ENCODE data around the gene OST4. TPM values are rescaled to one million over a fixed set of nuclear protein-coding genes. Genes with fewer than 3 reads are reported as not detected.
"Not testable (repeated sequence)": the region's sequence is repeated elsewhere in the genome, so short reads cannot be mapped to it uniquely, and the experiment has no call there.

OST4 gene
- total RNA-seq, 3 donors from 2014 or later: 225 to 244 (median 229) TPM

DNA sequence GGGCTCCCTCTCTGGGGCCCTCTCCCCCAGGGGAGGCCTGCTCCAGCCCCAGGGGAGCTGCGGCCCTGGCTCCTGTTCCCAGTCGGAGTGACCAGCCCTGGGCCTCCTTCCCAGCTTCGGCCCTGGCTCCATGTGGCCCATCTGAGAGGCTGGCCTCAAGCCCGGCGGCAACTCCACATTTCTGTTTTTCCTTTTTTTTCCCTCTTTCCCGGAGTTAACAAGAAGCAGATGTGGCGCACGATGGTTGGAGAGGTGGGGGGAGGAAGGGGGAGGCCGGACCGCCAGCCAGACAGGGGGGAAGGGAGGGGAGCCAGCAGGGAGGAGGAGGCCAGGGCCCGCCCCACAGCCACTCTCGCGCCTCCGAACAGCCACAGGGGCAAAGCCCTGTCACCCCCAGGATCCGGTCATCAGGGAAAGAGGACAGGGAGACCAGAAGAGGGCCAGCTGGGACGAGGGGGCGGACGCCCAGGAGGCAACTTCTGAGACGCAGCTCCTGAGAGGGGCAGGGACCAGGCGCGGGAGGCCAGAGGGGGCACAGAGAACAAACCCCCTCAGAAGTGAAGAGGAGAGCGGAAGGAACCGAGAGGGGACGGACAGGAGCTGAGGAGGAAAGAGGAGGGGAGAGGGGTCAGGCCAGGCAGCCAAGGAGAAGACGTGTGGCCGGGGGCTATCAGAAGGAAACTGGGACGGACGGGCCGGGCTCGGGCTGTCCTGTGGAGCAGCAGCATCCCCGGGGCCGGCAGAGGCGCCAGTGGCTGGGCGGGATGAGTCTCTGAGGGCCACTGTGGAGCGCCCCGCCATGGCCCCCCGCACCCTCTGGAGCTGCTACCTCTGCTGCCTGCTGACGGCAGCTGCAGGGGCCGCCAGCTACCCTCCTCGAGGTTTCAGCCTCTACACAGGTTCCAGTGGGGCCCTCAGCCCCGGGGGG is 7.1 kb upstream of the OST4 start, which contains the start of gene EMILIN1:
TSS of gene EMILIN1 (plus strand) at position 349 of the 928 bp plus-strand sequence. CDS start at position 800, 451 bp downstream.
- Mint-ChIP-seq H3K4me3 (no peak within 1 kb of the TSS), H3K36me3 (ENCODE audit: insufficient read depth) (no peaks in the 10 kb centered on the region), H3K9me3 (no peaks in the 10 kb centered on the region), H3K27me3 (ENCODE audit: low read depth) (no peaks in the 10 kb centered on the region), H3K4me1 (ENCODE audit: low read depth) (peaks cover 46% of the 10 kb centered on the region)
- no peak for DNase-seq
- ATAC-seq: no peak

DNA sequence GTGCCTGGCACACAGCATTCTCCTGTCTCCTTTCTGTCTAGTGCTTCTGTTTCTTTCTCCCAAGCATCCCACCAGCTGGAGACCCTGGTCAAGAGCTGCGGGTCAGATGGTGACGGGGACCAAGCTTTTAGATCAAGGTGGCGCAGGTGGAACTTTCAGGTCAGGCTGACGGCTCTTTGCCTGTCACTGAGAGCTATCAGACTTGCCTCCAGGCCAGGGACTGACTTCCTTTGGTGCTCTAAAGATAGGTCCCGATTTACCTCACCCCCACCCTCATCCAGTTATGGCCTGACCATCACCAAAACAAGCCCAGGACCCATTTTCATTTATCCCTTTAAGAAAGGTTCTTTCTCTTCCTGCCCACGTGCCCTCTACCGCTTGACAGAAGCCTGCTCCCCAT is 5.8 kb upstream of the OST4 start:
- H3K4me1 Mint-ChIP-seq (ENCODE audit: low read depth): peaks cover 56% of the 10 kb centered on the region
- no peaks in the 10 kb centered on the region for H3K9me3 Mint-ChIP-seq
- no peak for DNase-seq
- no peaks in the 10 kb centered on the region for H3K36me3 Mint-ChIP-seq (ENCODE audit: insufficient read depth)
- H3K4me3 Mint-ChIP-seq: no peak overlapping the region
- no peak for ATAC-seq
- no peaks in the 10 kb centered on the region for H3K27me3 Mint-ChIP-seq (ENCODE audit: low read depth)

DNA sequence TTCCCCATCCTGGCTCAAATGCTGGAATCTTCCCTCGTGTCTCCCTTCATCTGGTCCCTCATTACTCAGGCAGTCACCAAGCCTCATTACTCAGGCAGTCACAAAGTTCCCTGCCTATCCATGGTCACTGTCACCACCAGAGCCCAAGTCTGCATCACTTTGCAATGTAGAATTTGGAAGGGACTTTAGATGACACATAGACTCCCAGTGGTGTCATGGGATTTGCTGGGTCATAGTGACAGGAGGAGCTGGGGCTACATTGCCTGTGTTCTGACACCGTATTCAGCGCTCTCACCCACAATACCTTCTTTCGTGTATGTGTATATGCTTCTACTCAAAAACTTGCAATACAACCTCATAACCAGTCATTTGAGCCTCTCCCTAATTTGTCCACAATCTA is 4.9 kb upstream of the OST4 start:
- peaks cover 55% of the 10 kb centered on the region for H3K4me1 Mint-ChIP-seq (ENCODE audit: low read depth)
- H3K27me3 Mint-ChIP-seq (ENCODE audit: low read depth): no peaks in the 10 kb centered on the region

DNA sequence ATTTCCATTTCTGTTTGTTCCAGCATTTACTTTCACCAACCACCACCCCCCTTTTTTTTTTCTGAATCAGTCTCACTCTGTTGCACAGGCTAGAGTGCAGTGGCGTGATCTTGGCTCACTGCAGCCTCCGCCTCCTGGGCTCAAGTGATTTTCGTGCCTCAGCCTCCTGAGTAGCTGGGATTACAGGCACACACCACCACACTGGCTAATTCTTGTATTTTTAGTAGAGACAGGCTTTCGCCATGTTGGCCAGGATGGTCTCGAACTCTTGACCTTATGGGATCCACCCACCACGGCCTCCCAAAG is 4.1 kb upstream of the OST4 start:
- not testable (repeated sequence) for H3K9me3 Mint-ChIP-seq; H3K4me3 Mint-ChIP-seq; ATAC-seq; H3K36me3 Mint-ChIP-seq (ENCODE audit: insufficient read depth); DNase-seq; H3K27me3 Mint-ChIP-seq (ENCODE audit: low read depth)
- H3K4me1 Mint-ChIP-seq (ENCODE audit: low read depth): peaks cover 54% of the 10 kb centered on the region

More for the DNA sequence above, 4.9 kb upstream of the OST4 start:
- DNase-seq (no peak), ATAC-seq (no peak)
- no peaks in the 10 kb centered on the region for H3K9me3 Mint-ChIP-seq
- H3K36me3 Mint-ChIP-seq (ENCODE audit: insufficient read depth): no peaks in the 10 kb centered on the region
- no peak overlapping the region for H3K4me3 Mint-ChIP-seq

DNA sequence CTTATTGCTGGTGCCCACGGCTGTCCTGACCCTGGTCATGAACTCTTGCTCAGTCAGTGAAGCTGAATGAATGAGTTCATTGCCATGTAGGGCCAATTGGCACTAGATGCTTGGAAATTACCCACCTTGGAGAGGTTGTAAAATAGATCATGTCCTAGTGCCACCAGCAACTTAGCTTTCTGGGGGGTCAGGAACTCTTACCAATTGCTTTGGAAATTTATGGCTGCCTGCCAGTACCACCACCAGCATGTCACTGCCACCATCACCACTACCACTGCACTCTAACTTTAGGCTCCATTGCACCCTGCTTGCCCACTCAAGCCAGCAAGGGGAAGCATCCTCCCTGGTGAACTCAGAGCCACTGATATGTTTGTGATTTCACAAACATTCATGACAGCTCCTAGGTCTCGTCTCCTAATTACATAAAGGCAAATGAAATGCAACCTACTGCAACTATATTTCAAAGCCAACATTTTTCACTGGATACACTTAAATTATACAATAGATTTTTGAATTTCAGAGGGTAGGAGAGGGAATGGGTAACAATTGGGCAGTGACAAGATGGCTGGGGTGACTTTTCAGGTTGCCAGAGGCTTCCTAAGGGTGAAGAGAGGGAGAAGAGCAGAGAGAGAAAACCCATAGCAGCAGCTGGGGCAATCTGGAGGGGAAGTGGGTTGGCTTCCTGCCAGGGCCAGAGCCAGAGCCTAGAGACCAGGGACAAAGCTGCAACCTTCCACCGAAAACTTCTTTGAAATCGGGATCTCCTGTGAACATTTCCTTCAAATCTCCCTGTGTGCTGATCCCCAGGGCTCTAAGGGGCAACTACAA is 3.5 kb upstream of the OST4 start:
- no peaks in the 10 kb centered on the region for H3K9me3 Mint-ChIP-seq
- H3K27me3 Mint-ChIP-seq (ENCODE audit: low read depth): no peaks in the 10 kb centered on the region
- ATAC-seq: no peak
- peaks cover 1% of the 10 kb centered on the region for H3K36me3 Mint-ChIP-seq (ENCODE audit: insufficient read depth)
- peak; percentile 32 for DNase-seq
- peaks cover 54% of the 10 kb centered on the region for H3K4me1 Mint-ChIP-seq (ENCODE audit: low read depth)
- no peak overlapping the region for H3K4me3 Mint-ChIP-seq

DNA sequence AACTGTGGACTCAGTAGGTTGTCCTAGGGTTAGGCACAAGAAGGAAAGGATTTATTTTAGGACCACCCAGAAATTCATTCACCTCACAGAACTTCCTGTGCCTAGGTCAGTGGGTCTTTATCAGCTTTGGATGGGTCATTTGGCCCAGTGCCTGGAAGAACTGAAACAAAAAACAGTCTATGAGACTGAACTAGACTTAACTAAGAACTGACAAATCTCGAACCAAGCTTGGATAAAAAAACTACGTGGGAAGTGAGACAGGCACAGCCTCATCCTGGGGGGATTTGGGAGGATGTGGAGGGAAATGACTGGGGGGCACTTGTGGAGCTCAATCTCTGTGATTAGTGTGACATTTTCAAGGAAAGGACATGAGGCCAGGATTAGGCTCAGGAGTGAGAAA is 2.3 kb upstream of the OST4 start:
- Mint-ChIP-seq H3K4me3 (no peak overlapping the region), H3K4me1 (ENCODE audit: low read depth) (peaks cover 63% of the 10 kb centered on the region), H3K9me3 (no peaks in the 10 kb centered on the region), H3K27me3 (ENCODE audit: low read depth) (no peaks in the 10 kb centered on the region), H3K36me3 (ENCODE audit: insufficient read depth) (peaks cover 12% of the 10 kb centered on the region)
- ATAC-seq (no peak), DNase-seq (no peak)

DNA sequence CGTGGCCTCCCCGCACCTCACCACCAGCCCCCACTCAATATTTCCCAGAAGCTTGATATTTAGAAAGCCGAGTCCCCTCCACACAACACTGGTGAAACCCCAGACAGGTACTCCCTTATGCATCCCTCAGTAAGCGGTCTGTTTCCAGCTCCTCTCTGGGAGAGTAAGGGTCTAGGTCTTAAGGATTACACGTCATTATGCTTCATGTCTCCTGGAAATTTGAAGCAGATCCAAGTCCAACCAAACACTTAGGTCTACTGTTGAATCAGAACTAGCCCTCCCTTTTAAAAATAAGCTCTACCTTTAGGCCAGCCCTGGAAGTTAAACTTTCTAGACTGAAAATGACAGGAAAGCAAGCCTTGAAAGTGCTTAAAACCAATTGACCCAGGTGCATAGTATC is 1.5 kb upstream of the OST4 start:
- Mint-ChIP-seq H3K9me3 (no peaks in the 10 kb centered on the region), H3K4me1 (ENCODE audit: low read depth) (peaks cover 71% of the 10 kb centered on the region), H3K27me3 (ENCODE audit: low read depth) (no peaks in the 10 kb centered on the region)

DNA sequence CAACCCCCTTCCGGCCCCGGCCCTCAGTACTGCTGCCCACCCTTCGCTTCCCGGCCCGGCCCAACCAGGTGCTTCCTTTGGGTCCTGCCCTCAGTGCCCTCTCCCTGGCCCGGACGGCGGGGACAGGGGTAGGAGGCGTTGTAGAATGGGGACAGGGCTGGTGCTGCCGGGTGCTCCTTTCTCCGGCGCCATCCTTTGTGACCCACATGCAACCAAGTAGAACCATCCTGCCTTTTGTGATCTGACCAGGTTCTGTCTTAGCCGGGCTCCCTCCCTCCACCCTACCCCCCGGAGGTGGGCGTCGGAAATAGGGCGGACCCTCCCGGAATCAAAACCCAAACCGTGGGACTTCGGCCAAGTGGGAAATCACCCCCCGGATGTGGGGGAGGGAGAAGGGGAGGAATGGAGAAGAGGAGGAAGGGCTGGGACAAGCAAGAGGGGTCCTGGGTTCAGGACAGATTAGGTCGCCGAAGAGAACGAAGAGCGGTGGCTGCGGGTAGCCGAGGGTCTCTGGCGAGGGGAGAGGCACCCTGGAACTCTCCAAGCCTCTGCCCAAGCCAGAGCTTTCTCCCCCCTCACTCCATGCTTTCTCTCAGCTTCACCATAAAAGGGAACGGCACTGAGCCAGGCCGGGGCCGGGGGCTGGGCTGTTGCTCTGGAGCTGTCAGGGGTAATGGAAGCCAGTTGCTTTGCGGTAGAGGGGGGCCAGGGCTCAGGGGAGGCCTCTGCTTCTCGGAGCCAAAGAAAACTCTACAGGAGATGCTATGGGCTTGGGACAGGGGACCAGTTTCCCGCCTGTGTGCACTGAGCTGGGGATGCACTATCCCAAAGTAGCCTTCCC is 756 bp upstream of the OST4 start:
- no peaks in the 10 kb centered on the region for H3K9me3 Mint-ChIP-seq
- peak; percentile 23 for DNase-seq
- H3K4me1 Mint-ChIP-seq (ENCODE audit: low read depth): peaks cover 74% of the 10 kb centered on the region
- H3K36me3 Mint-ChIP-seq (ENCODE audit: insufficient read depth): peaks cover 16% of the 10 kb centered on the region
- peak in 1 of 2 donors; percentile 20 for ATAC-seq
- H3K4me3 Mint-ChIP-seq: peak overlapping the region; percentile 81
- H3K27me3 Mint-ChIP-seq (ENCODE audit: low read depth): no peaks in the 10 kb centered on the region

More for the DNA sequence above, 1.5 kb upstream of the OST4 start:
- DNase-seq (no peak), ATAC-seq (no peak)
- Mint-ChIP-seq H3K36me3 (ENCODE audit: insufficient read depth) (peaks cover 12% of the 10 kb centered on the region), H3K4me3 (peak overlapping the region; percentile 81)

DNA sequence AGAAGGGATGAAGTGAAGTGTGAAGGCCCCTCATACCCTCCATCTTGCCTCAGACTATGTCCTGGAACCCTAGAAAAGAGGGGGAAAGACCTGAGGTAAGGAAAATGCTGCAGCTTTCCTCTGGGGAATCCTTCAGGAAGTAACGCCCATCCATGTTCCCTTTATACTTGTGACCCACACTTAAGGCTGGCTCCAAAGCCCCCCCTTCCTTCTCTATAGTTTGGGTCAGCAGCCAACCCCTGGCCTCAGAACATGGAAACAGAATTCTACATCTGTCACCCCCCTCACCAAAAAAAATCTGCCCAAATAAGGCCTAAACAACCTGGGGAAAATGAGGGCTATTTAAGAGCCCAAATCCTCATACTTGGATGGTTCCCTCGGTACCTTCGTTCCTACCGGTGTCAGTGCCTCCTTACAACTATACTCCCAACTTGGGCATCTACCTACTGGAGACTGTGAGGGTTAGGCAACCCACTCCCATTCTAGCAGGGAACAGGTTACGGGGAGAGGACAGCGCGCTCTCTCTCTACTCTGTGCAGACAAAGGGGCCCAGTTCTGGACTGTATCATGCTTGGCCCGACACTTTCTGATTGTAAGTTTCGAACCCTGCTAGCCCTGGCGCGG is 689 bp downstream of the OST4 start:
- DNase-seq (no peak), ATAC-seq (no peak)
- Mint-ChIP-seq H3K4me3 (peak overlapping the region; percentile 95), H3K36me3 (ENCODE audit: insufficient read depth) (peaks cover 21% of the 10 kb centered on the region), H3K4me1 (ENCODE audit: low read depth) (peaks cover 68% of the 10 kb centered on the region), H3K9me3 (no peaks in the 10 kb centered on the region), H3K27me3 (ENCODE audit: low read depth) (no peaks in the 10 kb centered on the region)

DNA sequence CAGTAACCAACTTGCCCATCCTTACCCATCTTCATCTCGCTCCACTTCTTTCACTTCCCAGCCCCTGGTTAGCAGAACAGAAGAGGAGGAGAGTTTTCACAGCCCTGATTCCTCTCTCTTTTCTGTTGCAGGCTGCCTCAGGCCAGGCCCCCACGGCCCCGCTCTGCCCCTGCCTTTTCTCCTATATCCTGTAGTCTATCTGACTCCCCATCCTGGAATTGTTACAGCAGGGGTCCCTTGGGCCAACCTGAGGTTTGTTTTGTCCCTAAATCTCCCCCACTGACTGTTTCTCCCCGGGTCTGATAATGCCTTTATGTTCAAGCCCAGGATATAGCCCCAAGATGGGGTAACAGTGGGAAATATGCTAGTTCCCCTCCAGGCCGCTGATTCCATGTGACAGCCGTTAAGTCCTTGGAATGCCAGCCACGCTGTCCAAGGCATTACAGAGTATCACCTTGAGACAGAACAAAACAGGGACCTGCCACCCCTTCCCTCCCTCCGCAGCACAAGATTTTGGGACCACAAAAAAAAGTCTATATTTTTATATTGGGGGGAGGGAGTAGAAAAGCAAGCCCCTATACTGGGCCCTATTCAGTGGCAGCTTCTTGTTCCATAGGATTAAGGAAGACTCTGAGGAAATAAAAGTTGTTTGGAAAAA is 1.4 kb downstream of the OST4 start:
- DNase-seq (no peak), ATAC-seq (no peak)
- H3K4me1 Mint-ChIP-seq (ENCODE audit: low read depth): peaks cover 64% of the 10 kb centered on the region
- H3K9me3 Mint-ChIP-seq: no peaks in the 10 kb centered on the region
- H3K36me3 Mint-ChIP-seq (ENCODE audit: insufficient read depth): peaks cover 25% of the 10 kb centered on the region
- H3K4me3 Mint-ChIP-seq: peak overlapping the region; percentile 95
- H3K27me3 Mint-ChIP-seq (ENCODE audit: low read depth): no peaks in the 10 kb centered on the region

DNA sequence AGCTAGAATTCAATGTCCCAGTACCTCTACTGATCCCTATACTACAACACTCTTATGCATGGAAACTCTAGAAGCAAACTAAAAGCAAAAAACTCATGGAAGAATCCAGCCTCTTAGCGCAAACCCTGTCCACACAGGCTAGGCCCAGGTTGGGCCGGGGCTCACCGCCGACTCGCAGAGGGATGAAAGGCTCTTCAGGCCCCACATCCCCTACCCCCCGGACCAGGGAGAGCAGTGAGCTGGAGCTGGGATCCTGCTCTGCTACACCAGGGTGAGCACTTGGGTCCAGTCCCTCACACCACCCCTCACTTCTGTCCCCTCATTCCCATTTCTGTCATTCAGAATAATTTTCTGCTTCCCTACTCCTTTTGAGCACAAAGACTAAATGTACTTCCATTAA is 2.0 kb downstream of the OST4 start:
- H3K4me1 Mint-ChIP-seq (ENCODE audit: low read depth): peaks cover 58% of the 10 kb centered on the region
- DNase-seq (no peak), ATAC-seq (no peak)
- no peaks in the 10 kb centered on the region for H3K9me3 Mint-ChIP-seq
- no peaks in the 10 kb centered on the region for H3K27me3 Mint-ChIP-seq (ENCODE audit: low read depth)
- peaks cover 27% of the 10 kb centered on the region for H3K36me3 Mint-ChIP-seq (ENCODE audit: insufficient read depth)
- peak overlapping the region; percentile 95 for H3K4me3 Mint-ChIP-seq

DNA sequence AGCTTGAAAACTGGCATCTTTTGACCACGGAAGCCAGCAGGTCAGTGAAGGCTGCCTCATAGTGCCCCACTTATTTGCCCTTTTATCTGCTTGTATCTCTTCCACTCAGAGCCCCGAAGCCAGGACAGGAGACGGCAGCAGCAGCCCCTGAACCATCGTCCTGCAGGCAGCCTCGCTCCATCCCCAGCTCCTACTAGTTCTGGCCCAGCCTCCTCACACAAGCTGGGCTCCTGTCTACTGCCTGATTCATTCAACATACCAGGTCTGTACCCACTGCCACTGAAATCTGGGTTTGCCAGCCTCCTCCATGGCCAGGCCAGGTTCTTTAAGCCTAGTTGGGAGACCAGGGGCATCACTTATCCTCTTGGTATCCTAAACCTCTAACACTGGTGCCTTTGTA is 4.1 kb downstream of the OST4 start:
- Mint-ChIP-seq H3K9me3 (no peaks in the 10 kb centered on the region), H3K36me3 (ENCODE audit: insufficient read depth) (peaks cover 32% of the 10 kb centered on the region), H3K4me1 (ENCODE audit: low read depth) (peaks cover 43% of the 10 kb centered on the region), H3K4me3 (no peak overlapping the region), H3K27me3 (ENCODE audit: low read depth) (no peaks in the 10 kb centered on the region)
- no peak for ATAC-seq
- DNase-seq: no peak

DNA sequence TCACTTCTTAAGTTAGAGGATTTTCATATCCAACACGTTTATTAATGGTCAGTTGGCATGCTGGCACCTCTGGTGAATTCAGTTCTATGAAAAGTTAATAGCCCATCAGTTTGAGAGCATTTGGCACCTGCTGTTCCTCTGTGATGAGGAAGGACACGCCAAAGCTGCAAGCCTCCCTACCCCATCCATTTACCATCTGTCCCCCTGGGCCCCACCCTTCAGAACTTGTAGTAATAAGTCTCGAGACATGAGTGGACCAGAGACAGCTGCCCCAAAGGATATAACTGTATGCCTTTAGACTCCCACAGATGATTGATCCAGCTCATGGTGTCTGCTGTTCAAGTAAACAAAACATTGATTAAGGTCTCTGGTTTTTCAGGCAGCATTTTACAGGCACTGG is 6.3 kb downstream of the OST4 start:
- H3K4me3 Mint-ChIP-seq: no peak overlapping the region
- peaks cover 35% of the 10 kb centered on the region for H3K36me3 Mint-ChIP-seq (ENCODE audit: insufficient read depth)
- ATAC-seq (no peak), DNase-seq (no peak)
- peaks cover 31% of the 10 kb centered on the region for H3K4me1 Mint-ChIP-seq (ENCODE audit: low read depth)
- H3K27me3 Mint-ChIP-seq (ENCODE audit: low read depth): no peaks in the 10 kb centered on the region
- no peaks in the 10 kb centered on the region for H3K9me3 Mint-ChIP-seq

Data from activated T-cell treated with anti-CD3 and anti-CD28 coated beads, Interleukin-2, amount 50 U/mL, for 4 hours (primary cell).